B cell (primary cell): ENCODE data around the gene GDI2. TPM values are rescaled to one million over a fixed set of nuclear protein-coding genes. Genes with fewer than 3 reads are reported as not detected.
"Not testable (repeated sequence)": the region's sequence is repeated elsewhere in the genome, so short reads cannot be mapped to it uniquely, and the experiment has no call there.

Experiments
- ATAC-seq: fragments of 200-7000 bp; cut with Tn5 transposase; one replicate; pipeline ENCODE4 v1.10.0; 2021; ENCODE audit warnings: low read depth, mild to moderate bottlenecking, moderate number of reproducible peaks, moderate library complexity
- CTCF ChIA-PET: fragments of 350-600 bp; sonication (Branson Sonifier 250); formaldehyde crosslinking; loops from one replicate; lab custom pipeline; 2021; ENCODE audit warnings: antibody characterized with exemption, inconsistent platforms; lab: Charles Lee
- POLR2A ChIA-PET: fragments of 350-600 bp; sonication (Branson Sonifier 250); formaldehyde crosslinking; loops from one replicate; lab custom pipeline; 2021; ENCODE audit warnings: antibody characterized with exemption; lab: Charles Lee
- DNase-seq: peaks from one replicate; pipeline ENCODE4 v3.0.0; 2013
- H2AFZ ChIP-seq: 2 replicates; pipeline ENCODE4 v1.6.1; 2012; ENCODE audit warnings: mild to moderate bottlenecking, low read depth, low read length; ENCODE audit not compliant: insufficient read depth, poor library complexity, severe bottlenecking
- H3K27ac ChIP-seq, 2 donors: 1 replicate in 1 of 2; 2 replicates in 1 of 2; pipeline ENCODE4 v1.5.1; 2012 to 2013; ENCODE audit warnings: low read length in 2 of 2, mild to moderate bottlenecking in 2 of 2, moderate library complexity in 1 of 2
- H3K27me3 ChIP-seq, 4 experiments: fragments of 200-600 bp in 1 of 4; sonication (generic) in 1 of 4; replicated peaks in 1 of 4; 1 replicate in 2 of 4; 2 replicates in 2 of 4; pipeline versions ENCODE4 v1.6.1 to v1.7.0; 2013 to 2016; ENCODE audit warnings: low read length in 3 of 4, mild to moderate bottlenecking in 2 of 4, mixed read lengths in 1 of 4, moderate library complexity in 1 of 4; ENCODE audit not compliant: insufficient read depth in 4 of 4, control insufficient read depth in 3 of 4; ENCODE audit errors: control extremely low read depth in 1 of 4
- H3K36me3 ChIP-seq, 2 experiments: replicated peaks in 1 of 2; 1 replicate in 1 of 2; 2 replicates in 1 of 2; pipeline versions ENCODE4 v1.6.1 to v1.7.1; 2013; ENCODE audit warnings: low read length in 1 of 2; ENCODE audit not compliant: insufficient read depth in 2 of 2, control insufficient read depth in 1 of 2; ENCODE audit errors: control extremely low read depth in 1 of 2, extremely low read depth in 1 of 2
- H3K4me1 ChIP-seq, 2 donors: fragments of 200-600 bp in 1 of 2; sonication (generic) in 1 of 2; 1 replicate in 1 of 2; 2 replicates in 1 of 2; pipeline versions ENCODE4 v1.5.1 to v1.6.1; 2013 to 2017; ENCODE audit warnings: low read length in 2 of 2; ENCODE audit not compliant: control insufficient read depth in 2 of 2, insufficient read depth in 2 of 2
- H3K4me2 ChIP-seq: replicated peaks from 2 replicates; pipeline ENCODE3; 2012; ENCODE audit warnings: mild to moderate bottlenecking, low read depth, low read length; ENCODE audit not compliant: poor library complexity, severe bottlenecking
- H3K4me3 ChIP-seq, 5 experiments: fragments of 200-600 bp in 1 of 5; sonication (generic) in 1 of 5; 1 replicate in 3 of 5; 2 replicates in 2 of 5; pipeline versions ENCODE4 v1.5.1 to v1.7.0; 2011 to 2016; ENCODE audit warnings: low read length in 4 of 5, mild to moderate bottlenecking in 4 of 5, low read depth in 2 of 5, control low read depth in 1 of 5, moderate library complexity in 1 of 5; ENCODE audit not compliant: insufficient read depth in 1 of 5; ENCODE audit errors: control extremely low read depth in 1 of 5, extremely low read depth in 1 of 5
- H3K79me2 ChIP-seq: fragments of 200-600 bp; sonication (generic); one replicate; pipeline ENCODE4 v1.6.0; 2016; ENCODE audit warnings: low read length; ENCODE audit not compliant: control insufficient read depth, insufficient read depth
- H3K9ac ChIP-seq: fragments of 200-600 bp; sonication (generic); 2 replicates; pipeline ENCODE4 v1.6.1; 2017; ENCODE audit warnings: mild to moderate bottlenecking, low read length, moderate library complexity
- H3K9me3 ChIP-seq, 3 donors: one replicate each; pipeline versions ENCODE4 v1.6.1 to v1.7.1; 2013; ENCODE audit warnings: low read length in 2 of 3; ENCODE audit not compliant: control insufficient read depth in 2 of 3, insufficient read depth in 1 of 3; ENCODE audit errors: control extremely low read depth in 1 of 3
- H4K20me1 ChIP-seq: 2 replicates; pipeline ENCODE4 v1.6.0; 2012; ENCODE audit warnings: mild to moderate bottlenecking, low read length; ENCODE audit not compliant: insufficient read depth, control insufficient read depth, poor library complexity, severe bottlenecking
- H3K27ac Mint-ChIP-seq: one replicate; pipeline ENCODE4 v1.8.0; 2021; ENCODE audit warnings: mixed read lengths
- H3K27me3 Mint-ChIP-seq: one replicate; pipeline ENCODE4 v1.8.0; 2021; ENCODE audit warnings: mixed read lengths
- H3K4me1 Mint-ChIP-seq: one replicate; pipeline ENCODE4 v1.8.0; 2021; ENCODE audit warnings: mixed read lengths
- H3K4me3 Mint-ChIP-seq: one replicate; pipeline ENCODE4 v1.8.0; 2021; ENCODE audit warnings: mixed read lengths
- H3K9me3 Mint-ChIP-seq: one replicate; pipeline ENCODE4 v1.8.0; 2022; ENCODE audit warnings: mixed read lengths; ENCODE audit not compliant: insufficient read depth
- CTCF ChIP-seq: fragments of 200-600 bp; IDR thresholded peaks from one replicate; pipeline ENCODE4 v1.8.0; 2022; ENCODE audit warnings: antibody characterized with exemption, mild to moderate bottlenecking
- EZH2 ChIP-seq: IDR thresholded peaks from 2 replicates; pipeline ENCODE4 v1.6.1; 2012; ENCODE audit warnings: borderline replicate concordance, low read depth, mild to moderate bottlenecking, moderate library complexity, low read length; ENCODE audit not compliant: insufficient read depth, poor library complexity, severe bottlenecking
- WGBS: methylation state at CpG from one replicate; pipeline ENCODE4 v1.1.5; 2013; ENCODE audit warnings: missing lambda C conversion rate; ENCODE audit not compliant: insufficient coverage; 5-methylcytosine and 5-hydroxymethylcytosine counted together
- intact Hi-C: fragments of 100-400 bp; cut with micrococcal nuclease; formaldehyde crosslinking; loops from one replicate; pipeline ENCODE4 v1.10.0; 2022
- polyA plus RNA-seq: library from polyadenylated mRNA; depleted of rRNA; stranded (reverse); fragments of >200 nt; gene quantifications from 2 replicates; pipeline ENCODE4 v1.2.3, GENCODE V29; 2012
- total RNA-seq, 2 donors: library from RNA; stranded (reverse); fragments of 120-200 nt in 1 of 2; gene quantifications; 1 replicate in 1 of 2; 2 replicates in 1 of 2; pipeline versions ENCODE4 v1.2.3 to v1.2.4, GENCODE V29; 2013 to 2022

GDI2 gene
- total and polyA plus RNA-seq, 2 donors (not counting 1 experiment from before 2014, with no cell fraction given) = 91.1 to 187 TPM

- Histone ChIP-seq H3K9ac (peak overlapping the region; percentile 63), H3K4me3 (peak overlapping the region in 4 of 5 experiments; percentile 55 to 63 (median 58)), H2AFZ (peak overlapping the region; percentile 48), H3K4me1 (peaks cover 68 to 77% of the 10 kb centered on the region in 2 donors), H3K36me3 (no peaks in the 10 kb centered on the region), H4K20me1 (no peaks in the 10 kb centered on the region), H3K27me3 (no peaks in the 10 kb centered on the region), H3K9me3 (no peaks in the 10 kb centered on the region), H3K27ac (peak overlapping the region; percentile 99 to 100), H3K79me2 (peaks cover 12% of the 10 kb centered on the region), H3K4me2 (peak overlapping the region; percentile 82)
- intact Hi-C loops = loop anchor here (1.0 to 5.0 kb wide), 8 partner anchors 12 to 508 kb away; partner anchors contain the start of genes ANKRD16, GDI2, RBM17 and TASOR2
- Mint-ChIP-seq H3K4me1 (peaks cover 70% of the 10 kb centered on the region), H3K9me3 (no peaks in the 10 kb centered on the region), H3K4me3 (peak overlapping the region; percentile 94), H3K27ac (peak overlapping the region; percentile 100), H3K27me3 (no peaks in the 10 kb centered on the region)
- WGBS = 3% methylated on average over 38 of the region's 40 CpGs
- CTCF ChIA-PET = interaction anchor here (0.6 to 5.2 kb wide), 13 partner anchors 10 to 1941 kb away, joined by 3 to 29 read pairs (median 8); partner anchors contain the start of gene GDI2
- peak; percentile 82 for ATAC-seq
- POLR2A ChIA-PET = interaction anchor here (0.7 to 3.5 kb wide), 14 partner anchors 10 to 214 kb away, joined by 3 to 35 read pairs (median 6); partner anchors contain the start of genes ANKRD16, FBH1 and GDI2
- TF ChIP-seq CTCF = no peak
- no peak for TF ChIP-seq EZH2
- DNase-seq = peak; percentile 92
Measured at GRCh38 chr10:5840314-5841307, 27.4 kb upstream of the GDI2 start.

- H2AFZ ChIP-seq, DNase-seq, CTCF ChIA-PET, H3K9me3 Mint-ChIP-seq, H3K4me3 Mint-ChIP-seq, H3K4me2 ChIP-seq, H3K27ac ChIP-seq, ATAC-seq, H3K27me3 ChIP-seq, H3K27me3 Mint-ChIP-seq, H3K36me3 ChIP-seq, H3K9me3 ChIP-seq, H4K20me1 ChIP-seq, H3K79me2 ChIP-seq, POLR2A ChIA-PET, H3K9ac ChIP-seq, intact Hi-C loops, H3K4me3 ChIP-seq: not testable (repeated sequence)
- WGBS = no CpG with 5 or more reads among the region's 2 CpGs
- H3K27ac Mint-ChIP-seq = peak overlapping the region; percentile 39
- H3K4me1 Mint-ChIP-seq = peaks cover 36% of the 10 kb centered on the region
- H3K4me1 ChIP-seq = peaks cover 27 to 34% of the 10 kb centered on the region in 2 donors
Measured at GRCh38 chr10:5836181-5836580, 22.9 kb upstream of the GDI2 start.
